ENCODE data around the gene RHBDD3.

- TF ChIP-seq NRF1 (conservative IDR thresholded peaks at IDR 0.05 in 1 of 2, IDR thresholded peaks at IDR 0.05 in 1 of 2) (no peak; a peak in 1 of 4 replicates), SMAD4 (CRISPR knock-in tag; conservative IDR thresholded peaks at IDR 0.05) (0 out of 2 replicates have a peak, but pooled peaks have one; percentile 12), ZNF354B (CRISPR knock-in tag; IDR thresholded peaks at IDR 0.05) (no peak), ZNF174 (CRISPR knock-in tag; IDR thresholded peaks at IDR 0.05) (no peak), TAF9B (IDR thresholded peaks at IDR 0.05; ENCODE audit: partially characterized antibody) (no peak), ZNF785 (CRISPR knock-in tag; IDR thresholded peaks at IDR 0.05) (no peak), ZNF217 (CRISPR knock-in tag; IDR thresholded peaks at IDR 0.05) (no peak), ZNF197 (CRISPR knock-in tag; IDR thresholded peaks at IDR 0.05; ENCODE audit: low read depth) (no peak)
- TF ChIP-seq, protein P1, sequence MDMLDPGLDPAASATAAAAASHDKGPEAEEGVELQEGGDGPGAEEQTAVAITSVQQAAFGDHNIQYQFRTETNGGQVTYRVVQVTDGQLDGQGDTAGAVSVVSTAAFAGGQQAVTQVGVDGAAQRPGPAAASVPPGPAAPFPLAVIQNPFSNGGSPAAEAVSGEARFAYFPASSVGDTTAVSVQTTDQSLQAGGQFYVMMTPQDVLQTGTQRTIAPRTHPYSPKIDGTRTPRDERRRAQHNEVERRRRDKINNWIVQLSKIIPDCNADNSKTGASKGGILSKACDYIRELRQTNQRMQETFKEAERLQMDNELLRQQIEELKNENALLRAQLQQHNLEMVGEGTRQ (CRISPR knock-in tag; IDR thresholded peaks at IDR 0.05): no peak
- TF ChIP-seq, protein P2, sequence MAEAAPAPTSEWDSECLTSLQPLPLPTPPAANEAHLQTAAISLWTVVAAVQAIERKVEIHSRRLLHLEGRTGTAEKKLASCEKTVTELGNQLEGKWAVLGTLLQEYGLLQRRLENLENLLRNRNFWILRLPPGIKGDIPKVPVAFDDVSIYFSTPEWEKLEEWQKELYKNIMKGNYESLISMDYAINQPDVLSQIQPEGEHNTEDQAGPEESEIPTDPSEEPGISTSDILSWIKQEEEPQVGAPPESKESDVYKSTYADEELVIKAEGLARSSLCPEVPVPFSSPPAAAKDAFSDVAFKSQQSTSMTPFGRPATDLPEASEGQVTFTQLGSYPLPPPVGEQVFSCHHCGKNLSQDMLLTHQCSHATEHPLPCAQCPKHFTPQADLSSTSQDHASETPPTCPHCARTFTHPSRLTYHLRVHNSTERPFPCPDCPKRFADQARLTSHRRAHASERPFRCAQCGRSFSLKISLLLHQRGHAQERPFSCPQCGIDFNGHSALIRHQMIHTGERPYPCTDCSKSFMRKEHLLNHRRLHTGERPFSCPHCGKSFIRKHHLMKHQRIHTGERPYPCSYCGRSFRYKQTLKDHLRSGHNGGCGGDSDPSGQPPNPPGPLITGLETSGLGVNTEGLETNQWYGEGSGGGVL (CRISPR knock-in tag; IDR thresholded peaks at IDR 0.05): no peak
Observed at GRCh38 chr22:29306835-29307595, 39.2 kb upstream of the RHBDD3 start.

Measured in K562 (cell line).